GM12864 (cell line): Measurements from ENCODE around the gene POLR1G.
A peak's percentile ranks its signal among the peaks of the same experiment; 100 is the strongest.

ENCODE experiments used
- DNase-seq: peaks from one replicate; pipeline ENCODE4 v3.0.0-alpha.2; 2011; ENCODE audit warnings: low read depth
- H3K4me3 ChIP-seq: 2 replicates; pipeline ENCODE4 v1.5.1; 2011; ENCODE audit warnings: mild to moderate bottlenecking, low read depth, low read length, control low read depth
- CTCF ChIP-seq: IDR thresholded peaks from 2 replicates; pipeline ENCODE4 v1.5.1; 2011; ENCODE audit warnings: low read depth, mild to moderate bottlenecking, moderate library complexity, low read length, control low read depth, inconsistent platforms; ENCODE audit errors: missing control alignments

Gene POLR1G

DNA sequence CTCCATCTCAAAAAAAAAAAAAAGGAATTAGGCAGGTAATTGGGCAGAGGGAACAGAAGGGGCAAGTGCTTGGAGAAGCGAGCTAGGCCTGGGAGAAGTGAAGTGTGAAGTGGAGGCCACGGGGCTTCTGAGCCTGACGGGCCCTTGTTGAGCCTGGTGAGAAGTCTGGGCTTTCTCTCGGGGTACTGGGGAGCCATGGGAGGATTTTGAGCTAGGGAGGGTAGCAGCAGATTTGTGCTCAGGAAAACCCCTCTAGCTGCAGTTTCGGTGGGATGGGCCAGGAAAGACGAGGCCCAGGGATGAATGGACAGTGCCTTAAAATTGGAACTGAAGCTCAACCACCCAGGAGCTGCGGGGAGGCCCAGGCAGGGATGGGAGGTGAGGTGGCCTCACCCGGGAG is 8.0 kb downstream of the POLR1G start:
- TF ChIP-seq CTCF: no peak
- no peak for DNase-seq
- no peak overlapping the region for H3K4me3 ChIP-seq

DNA sequence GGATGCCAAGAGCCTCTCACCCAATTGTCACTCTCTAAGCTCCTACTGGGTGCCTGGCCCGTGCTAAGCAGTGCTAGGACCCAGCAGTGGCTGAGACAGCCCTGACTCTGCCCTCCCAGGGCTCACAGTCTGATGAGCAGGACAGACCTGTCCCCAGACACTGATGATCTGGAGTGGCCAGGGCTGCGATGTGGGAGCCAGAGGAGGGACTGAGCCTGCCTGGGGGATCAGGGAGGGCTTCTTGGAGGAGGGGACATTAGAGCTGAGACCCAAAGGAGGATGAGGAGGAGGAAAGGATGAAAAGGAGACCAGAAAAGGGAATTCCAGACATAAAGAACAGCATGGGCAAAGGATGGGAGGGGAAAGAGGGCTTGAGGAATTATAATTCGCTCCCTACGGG is 10.7 kb downstream of the POLR1G start:
- TF ChIP-seq CTCF: no peak
- H3K4me3 ChIP-seq: no peak overlapping the region
- DNase-seq: no peak

DNA sequence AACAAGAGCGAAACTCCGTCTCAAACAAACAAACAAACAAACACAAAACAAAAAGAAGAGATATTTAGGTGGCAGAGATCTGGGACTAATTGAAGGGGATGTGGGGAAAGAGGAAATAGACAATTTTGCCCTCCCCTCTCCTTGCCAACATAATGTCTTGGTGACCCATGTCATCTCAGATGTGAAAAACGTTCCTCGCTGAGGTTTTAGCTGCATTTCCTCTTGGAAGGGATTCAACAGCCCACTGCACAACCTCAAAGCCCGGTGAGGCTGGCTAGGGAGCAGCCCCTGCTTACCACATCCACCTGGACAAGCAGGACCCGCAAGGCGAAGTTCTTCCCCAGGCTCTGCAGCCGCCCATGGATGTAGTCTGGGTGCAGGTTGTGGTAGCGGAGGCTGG is 12.4 kb downstream of the POLR1G start:
- no peak for TF ChIP-seq CTCF
- no peak overlapping the region for H3K4me3 ChIP-seq

GRCh38 chr19:45419396-45419795 is 13.0 kb downstream of the POLR1G start:
- H3K4me3 ChIP-seq: no peak overlapping the region
- peak; percentile 56 for DNase-seq
- no peak for TF ChIP-seq CTCF

More for the DNA sequence above, 12.4 kb downstream of the POLR1G start:
- no peak for DNase-seq

- TF ChIP-seq CTCF: no peak
- H3K4me3 ChIP-seq: no peak overlapping the region
- no peak for DNase-seq
Measured at GRCh38 chr19:45419895-45420294, 13.5 kb downstream of the POLR1G start.

DNA sequence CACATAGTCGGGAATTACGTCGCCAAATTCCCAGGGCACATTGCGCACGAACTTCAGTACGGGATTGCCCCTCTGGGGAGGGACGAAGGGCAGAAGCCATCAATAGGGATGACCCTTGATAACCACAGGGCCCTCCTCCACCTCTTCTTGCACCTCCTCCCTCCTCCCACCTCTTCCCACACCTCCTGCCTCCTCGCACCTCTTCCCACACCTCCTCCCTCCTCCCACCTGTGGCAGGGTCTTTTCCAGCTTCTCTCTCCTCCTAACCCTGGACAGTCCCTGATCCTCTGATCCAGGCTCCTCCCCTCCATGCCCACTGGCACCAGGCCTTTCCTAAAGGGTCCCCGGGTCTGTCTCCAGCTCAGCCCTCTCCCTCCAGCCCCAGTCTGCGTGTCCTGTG is 13.9 kb downstream of the POLR1G start:
- H3K4me3 ChIP-seq: no peak overlapping the region
- DNase-seq: no peak
- TF ChIP-seq CTCF: no peak

DNA sequence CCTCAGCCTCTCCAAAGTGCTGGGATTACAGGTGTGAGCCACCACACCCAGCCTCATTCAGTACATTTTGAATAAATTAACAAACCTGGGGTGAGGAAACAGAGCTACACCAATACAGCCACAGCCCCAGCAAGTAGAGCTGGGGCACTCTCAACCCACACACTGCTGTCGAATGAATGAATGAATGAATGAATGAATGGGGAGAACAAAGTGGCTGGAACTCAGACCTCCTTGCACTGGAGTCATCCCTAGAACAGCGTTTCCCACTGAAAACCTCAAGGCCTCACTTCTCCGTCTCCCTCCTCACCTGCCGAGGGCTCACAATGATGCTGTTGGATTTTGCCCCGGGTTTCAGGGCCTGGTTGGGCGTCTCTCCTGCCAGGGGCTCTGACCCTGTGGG is 14.4 kb downstream of the POLR1G start:
- no peak overlapping the region for H3K4me3 ChIP-seq
- TF ChIP-seq CTCF: no peak
- no peak for DNase-seq
